ENCODE data around the gene LMNB1. TPM values are rescaled to one million over a fixed set of nuclear protein-coding genes. Genes with fewer than 3 reads are reported as not detected.

LMNB1 gene, protein sequence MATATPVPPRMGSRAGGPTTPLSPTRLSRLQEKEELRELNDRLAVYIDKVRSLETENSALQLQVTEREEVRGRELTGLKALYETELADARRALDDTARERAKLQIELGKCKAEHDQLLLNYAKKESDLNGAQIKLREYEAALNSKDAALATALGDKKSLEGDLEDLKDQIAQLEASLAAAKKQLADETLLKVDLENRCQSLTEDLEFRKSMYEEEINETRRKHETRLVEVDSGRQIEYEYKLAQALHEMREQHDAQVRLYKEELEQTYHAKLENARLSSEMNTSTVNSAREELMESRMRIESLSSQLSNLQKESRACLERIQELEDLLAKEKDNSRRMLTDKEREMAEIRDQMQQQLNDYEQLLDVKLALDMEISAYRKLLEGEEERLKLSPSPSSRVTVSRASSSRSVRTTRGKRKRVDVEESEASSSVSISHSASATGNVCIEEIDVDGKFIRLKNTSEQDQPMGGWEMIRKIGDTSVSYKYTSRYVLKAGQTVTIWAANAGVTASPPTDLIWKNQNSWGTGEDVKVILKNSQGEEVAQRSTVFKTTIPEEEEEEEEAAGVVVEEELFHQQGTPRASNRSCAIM
- total RNA-seq = 35.3 and 46.4 TPM in 2 replicates

DNA sequence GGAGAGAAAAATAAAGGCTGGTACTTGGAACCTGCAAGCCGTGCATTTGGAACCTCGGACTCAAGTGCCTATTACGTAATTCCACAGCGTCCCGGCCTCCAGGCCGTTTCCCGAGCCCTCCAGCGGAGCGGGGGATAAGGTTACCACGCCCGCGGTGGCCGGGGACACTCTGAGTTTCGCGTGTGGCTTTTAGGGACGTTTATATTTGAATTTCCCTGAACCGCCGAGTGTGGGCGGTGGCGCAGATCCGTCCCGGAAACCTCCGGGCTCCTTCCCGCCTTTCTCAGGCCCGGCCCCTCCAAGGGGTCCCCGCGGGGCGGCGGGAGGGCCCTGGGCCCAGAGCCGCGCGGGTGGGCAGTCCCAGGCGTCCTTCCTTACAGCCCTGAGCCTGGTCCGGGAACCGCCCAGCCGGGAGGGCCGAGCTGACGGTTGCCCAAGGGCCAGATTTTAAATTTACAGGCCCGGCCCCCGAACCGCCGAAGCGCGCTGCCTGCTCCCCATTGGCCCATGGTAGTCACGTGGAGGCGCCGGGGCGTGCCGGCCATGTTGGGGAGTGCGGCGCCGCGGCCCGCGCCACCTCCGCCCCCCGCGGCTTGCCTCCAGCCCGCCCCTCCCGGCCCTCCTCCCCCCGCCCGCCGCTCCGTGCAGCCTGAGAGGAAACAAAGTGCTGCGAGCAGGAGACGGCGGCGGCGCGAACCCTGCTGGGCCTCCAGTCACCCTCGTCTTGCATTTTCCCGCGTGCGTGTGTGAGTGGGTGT is at the start of gene LMNB1:
LMNB1 (plus strand) TSS at position 638 of the 758 bp plus-strand sequence. CDS start 373 bp downstream, outside the sequence.

Other genes with a start within 250 kb of the LMNB1 start
- 52.5 and 53.8 TPM in 2 replicates for gene ALDH7A1, start 181.9 kb upstream of the LMNB1 start, total RNA-seq
- gene PHAX, start 176.2 kb upstream of the LMNB1 start, total RNA-seq = 61.9 and 69.9 TPM in 2 replicates